HEK293 (cell line): Measurements from ENCODE around the gene FES.

ENCODE experiments used
- GLI4 ChIP-seq: fragments of 450-650 bp; formaldehyde crosslinking; IDR thresholded peaks from 2 replicates; pipeline ENCODE4 v1.5.1; 2016; ENCODE audit warnings: missing biosample characterization, missing genetic modification characterization
- MEIS1 ChIP-seq: sonication (generic); formaldehyde crosslinking; IDR thresholded peaks from 2 replicates; pipeline ENCODE4 v1.8.1; 2022; ENCODE audit warnings: missing genetic modification reagents, mild to moderate bottlenecking, borderline replicate concordance
- REPIN1 ChIP-seq: fragments of 450-650 bp; formaldehyde crosslinking; IDR thresholded peaks from 2 replicates; pipeline ENCODE4 v1.5.1; 2017; ENCODE audit warnings: missing biosample characterization, missing genetic modification characterization, low read depth
- ZBTB21 ChIP-seq: fragments of 450-650 bp; formaldehyde crosslinking; IDR thresholded peaks from 2 replicates; pipeline ENCODE4 v1.5.1; 2017; ENCODE audit warnings: missing biosample characterization, missing genetic modification characterization
- ZBTB48 ChIP-seq: fragments of 450-650 bp; formaldehyde crosslinking; IDR thresholded peaks from 2 replicates; pipeline ENCODE4 v1.5.1; 2016; ENCODE audit warnings: missing biosample characterization, missing genetic modification characterization
- ZBTB7A ChIP-seq: fragments of 450-650 bp; formaldehyde crosslinking; IDR thresholded peaks from 2 replicates; pipeline ENCODE4 v1.5.1; 2016; ENCODE audit warnings: low read depth, missing biosample characterization, missing genetic modification characterization
- ZFHX2 ChIP-seq: fragments of 450-650 bp; formaldehyde crosslinking; conservative IDR thresholded peaks from 2 replicates; pipeline ENCODE4 v1.5.1; 2016; ENCODE audit warnings: missing biosample characterization, missing genetic modification characterization
- ZFP37 ChIP-seq: fragments of 450-650 bp; formaldehyde crosslinking; IDR thresholded peaks from 2 replicates; pipeline ENCODE4 v1.5.1; 2016; ENCODE audit warnings: missing biosample characterization, missing genetic modification characterization
- ZFP41 ChIP-seq: fragments of 450-650 bp; formaldehyde crosslinking; IDR thresholded peaks from 2 replicates; pipeline ENCODE4 v1.5.1; 2016; ENCODE audit warnings: missing biosample characterization, missing genetic modification characterization, borderline replicate concordance
- ZNF138 ChIP-seq: fragments of 450-650 bp; formaldehyde crosslinking; IDR thresholded peaks from 2 replicates; pipeline ENCODE4 v1.5.1; 2016; ENCODE audit warnings: missing biosample characterization, missing genetic modification characterization, borderline replicate concordance
- ZNF140 ChIP-seq: fragments of 450-650 bp; formaldehyde crosslinking; IDR thresholded peaks from 2 replicates; pipeline ENCODE4 v1.5.1; 2016; ENCODE audit warnings: missing biosample characterization, missing genetic modification characterization
- ZNF155 ChIP-seq: fragments of 450-650 bp; formaldehyde crosslinking; IDR thresholded peaks from 2 replicates; pipeline ENCODE4 v1.5.1; 2016; ENCODE audit warnings: missing biosample characterization, missing genetic modification characterization
- ZNF16 ChIP-seq: fragments of 450-650 bp; formaldehyde crosslinking; IDR thresholded peaks from 2 replicates; pipeline ENCODE4 v1.5.1; 2016; ENCODE audit warnings: low read depth, missing biosample characterization, missing genetic modification characterization
- ZNF174 ChIP-seq: fragments of 450-650 bp; formaldehyde crosslinking; IDR thresholded peaks from 2 replicates; pipeline ENCODE4 v1.5.0; 2017; ENCODE audit warnings: missing biosample characterization, mild to moderate bottlenecking, missing genetic modification characterization
- ZNF335 ChIP-seq: fragments of 450-650 bp; formaldehyde crosslinking; conservative IDR thresholded peaks from 2 replicates; pipeline ENCODE4 v1.5.1; 2016; ENCODE audit warnings: missing biosample characterization, missing genetic modification characterization
- ZNF426 ChIP-seq: fragments of 450-650 bp; formaldehyde crosslinking; IDR thresholded peaks from 2 replicates; pipeline ENCODE4 v1.5.1; 2017; ENCODE audit warnings: missing biosample characterization, missing genetic modification characterization, mild to moderate bottlenecking, inconsistent platforms, moderate library complexity
- ZNF48 ChIP-seq: fragments of 450-650 bp; formaldehyde crosslinking; IDR thresholded peaks from 2 replicates; pipeline ENCODE4 v1.5.1; 2016; ENCODE audit warnings: missing biosample characterization, missing genetic modification characterization
- ZNF548 ChIP-seq: fragments of 450-650 bp; formaldehyde crosslinking; IDR thresholded peaks from 2 replicates; pipeline ENCODE4 v1.5.1; 2016; ENCODE audit warnings: missing biosample characterization, missing genetic modification characterization
- ZNF561 ChIP-seq: fragments of 450-650 bp; IDR thresholded peaks from 2 replicates; pipeline ENCODE4 v1.5.1; 2018; ENCODE audit warnings: missing biosample characterization, missing genetic modification characterization, borderline replicate concordance
- ZNF610 ChIP-seq: fragments of 450-650 bp; formaldehyde crosslinking; IDR thresholded peaks from 2 replicates; pipeline ENCODE4 v1.5.1; 2016; ENCODE audit warnings: missing biosample characterization, missing genetic modification characterization, borderline replicate concordance
- ZNF623 ChIP-seq: fragments of 450-650 bp; formaldehyde crosslinking; IDR thresholded peaks from 2 replicates; pipeline ENCODE4 v1.5.1; 2016; ENCODE audit warnings: missing biosample characterization, missing genetic modification characterization
- ZNF624 ChIP-seq: fragments of 450-650 bp; formaldehyde crosslinking; IDR thresholded peaks from 2 replicates; pipeline ENCODE4 v1.5.1; 2017; ENCODE audit warnings: missing biosample characterization, missing genetic modification characterization
- ZNF76 ChIP-seq: fragments of 450-650 bp; formaldehyde crosslinking; IDR thresholded peaks from 2 replicates; pipeline ENCODE4; 2016; ENCODE audit warnings: low read depth, missing biosample characterization, missing genetic modification characterization, borderline replicate concordance
- ZNF843 ChIP-seq: fragments of 450-650 bp; formaldehyde crosslinking; IDR thresholded peaks from 2 replicates; pipeline ENCODE4 v1.5.1; 2016; ENCODE audit warnings: missing biosample characterization, missing genetic modification characterization
- ZSCAN16 ChIP-seq: fragments of 450-650 bp; formaldehyde crosslinking; IDR thresholded peaks from 2 replicates; pipeline ENCODE4 v1.5.1; 2016; ENCODE audit warnings: missing biosample characterization, missing genetic modification characterization
- TF ChIP-seq, protein P1 (sequence below): fragments of 450-650 bp; formaldehyde crosslinking; IDR thresholded peaks from 2 replicates; pipeline ENCODE4 v1.5.1; 2017; ENCODE audit warnings: missing biosample characterization, missing genetic modification characterization
- TF ChIP-seq, protein P2 (sequence below): fragments of 450-650 bp; formaldehyde crosslinking; optimal IDR thresholded peaks from 2 replicates; pipeline ENCODE3; 2016; ENCODE audit warnings: missing biosample characterization, mild to moderate bottlenecking, missing genetic modification characterization
- TF ChIP-seq, protein P3 (sequence below): fragments of 450-650 bp; formaldehyde crosslinking; IDR thresholded peaks from 2 replicates; pipeline ENCODE4 v1.5.1; 2016; ENCODE audit warnings: missing biosample characterization, missing genetic modification characterization, low read depth
- TF ChIP-seq, protein P4 (sequence below): fragments of 450-650 bp; IDR thresholded peaks from 2 replicates; pipeline ENCODE4 v1.5.1; 2018; ENCODE audit warnings: missing biosample characterization, missing genetic modification characterization
- TF ChIP-seq, protein P5 (sequence below): fragments of 450-650 bp; formaldehyde crosslinking; IDR thresholded peaks from 2 replicates; pipeline ENCODE4 v1.5.1; 2016; ENCODE audit warnings: missing biosample characterization, missing genetic modification characterization, borderline replicate concordance
- TF ChIP-seq, protein P6 (sequence below): fragments of 450-650 bp; formaldehyde crosslinking; IDR thresholded peaks from 2 replicates; pipeline ENCODE4 v1.5.1; 2016; ENCODE audit warnings: missing biosample characterization, missing genetic modification characterization

FES gene

DNA sequence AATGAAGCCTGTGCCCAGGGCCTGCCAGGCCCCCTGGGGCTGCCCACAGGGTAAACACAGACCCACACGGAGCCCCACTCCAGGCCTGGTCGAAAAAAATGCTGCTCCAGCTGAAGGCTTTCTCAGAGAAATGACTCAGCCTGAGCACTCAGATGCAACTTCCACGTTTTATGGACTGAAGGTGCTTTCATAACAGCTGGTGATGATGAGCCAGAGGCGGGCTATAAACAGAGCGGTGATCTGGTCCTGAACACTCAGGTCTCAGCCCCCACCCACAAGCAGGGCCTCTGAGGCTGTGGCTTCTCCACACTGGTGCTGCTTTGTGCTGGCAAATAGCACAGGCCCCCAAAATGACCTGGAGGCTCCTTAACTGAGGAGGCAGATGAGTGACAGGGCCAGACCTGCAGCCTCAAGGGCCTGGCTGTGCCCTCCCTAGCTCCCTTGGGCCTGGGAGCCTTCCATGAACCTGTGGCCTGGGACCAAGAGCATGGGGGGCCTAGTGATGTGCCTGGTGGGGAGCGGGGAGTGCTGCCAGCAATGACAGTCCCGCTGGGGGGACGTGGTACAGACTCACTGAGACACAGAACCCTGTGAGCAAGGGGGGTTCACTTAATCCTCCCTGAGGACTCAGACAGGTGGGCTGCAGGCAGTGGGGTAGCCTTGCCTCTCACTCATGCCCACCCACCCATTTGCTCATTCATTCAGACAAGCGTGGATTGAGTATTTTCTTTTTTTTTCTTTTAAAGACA lies 38.9 kb upstream of the FES start (continued):
- TF ChIP-seq ZNF426 (no peak), ZBTB21 (tag by site-specific recombination) (peak; percentile 34; the same call in 1 of the 2 replicates), ZNF843 (tag by site-specific recombination) (no peak), ZNF16 (tag by site-specific recombination) (no peak), ZNF561 (tag by site-specific recombination) (no peak), ZFHX2 (tag by site-specific recombination) (0 out of 2 replicates have a peak, but pooled peaks have one; percentile 37), MEIS1 (CRISPR knock-in tag) (no peak), ZFP37 (no peak), ZNF624 (tag by site-specific recombination) (no peak), ZFP41 (tag by site-specific recombination) (no peak), ZNF48 (no peak), ZNF623 (tag by site-specific recombination) (no peak), ZNF335 (tag by site-specific recombination) (peak; percentile 91), ZBTB7A (tag by site-specific recombination) (no peak), REPIN1 (no peak), ZNF174 (tag by site-specific recombination) (no peak), ZSCAN16 (tag by site-specific recombination) (peak; percentile 86; the same call in 1 of the 2 replicates), ZNF140 (tag by site-specific recombination) (no peak), GLI4 (tag by site-specific recombination) (no peak), ZBTB48 (tag by site-specific recombination) (no peak), ZNF155 (tag by site-specific recombination) (no peak), ZNF76 (tag by site-specific recombination) (no peak), ZNF548 (tag by site-specific recombination) (no peak), ZNF138 (tag by site-specific recombination) (no peak), ZNF610 (tag by site-specific recombination) (no peak)
- TF ChIP-seq, protein P1, sequence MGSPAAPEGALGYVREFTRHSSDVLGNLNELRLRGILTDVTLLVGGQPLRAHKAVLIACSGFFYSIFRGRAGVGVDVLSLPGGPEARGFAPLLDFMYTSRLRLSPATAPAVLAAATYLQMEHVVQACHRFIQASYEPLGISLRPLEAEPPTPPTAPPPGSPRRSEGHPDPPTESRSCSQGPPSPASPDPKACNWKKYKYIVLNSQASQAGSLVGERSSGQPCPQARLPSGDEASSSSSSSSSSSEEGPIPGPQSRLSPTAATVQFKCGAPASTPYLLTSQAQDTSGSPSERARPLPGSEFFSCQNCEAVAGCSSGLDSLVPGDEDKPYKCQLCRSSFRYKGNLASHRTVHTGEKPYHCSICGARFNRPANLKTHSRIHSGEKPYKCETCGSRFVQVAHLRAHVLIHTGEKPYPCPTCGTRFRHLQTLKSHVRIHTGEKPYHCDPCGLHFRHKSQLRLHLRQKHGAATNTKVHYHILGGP = no peak
- TF ChIP-seq, protein P2, sequence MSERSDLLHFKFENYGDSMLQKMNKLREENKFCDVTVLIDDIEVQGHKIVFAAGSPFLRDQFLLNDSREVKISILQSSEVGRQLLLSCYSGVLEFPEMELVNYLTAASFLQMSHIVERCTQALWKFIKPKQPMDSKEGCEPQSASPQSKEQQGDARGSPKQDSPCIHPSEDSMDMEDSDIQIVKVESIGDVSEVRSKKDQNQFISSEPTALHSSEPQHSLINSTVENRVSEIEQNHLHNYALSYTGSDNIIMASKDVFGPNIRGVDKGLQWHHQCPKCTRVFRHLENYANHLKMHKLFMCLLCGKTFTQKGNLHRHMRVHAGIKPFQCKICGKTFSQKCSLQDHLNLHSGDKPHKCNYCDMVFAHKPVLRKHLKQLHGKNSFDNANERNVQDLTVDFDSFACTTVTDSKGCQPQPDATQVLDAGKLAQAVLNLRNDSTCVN (tag by site-specific recombination) = no peak
- TF ChIP-seq, protein P3, sequence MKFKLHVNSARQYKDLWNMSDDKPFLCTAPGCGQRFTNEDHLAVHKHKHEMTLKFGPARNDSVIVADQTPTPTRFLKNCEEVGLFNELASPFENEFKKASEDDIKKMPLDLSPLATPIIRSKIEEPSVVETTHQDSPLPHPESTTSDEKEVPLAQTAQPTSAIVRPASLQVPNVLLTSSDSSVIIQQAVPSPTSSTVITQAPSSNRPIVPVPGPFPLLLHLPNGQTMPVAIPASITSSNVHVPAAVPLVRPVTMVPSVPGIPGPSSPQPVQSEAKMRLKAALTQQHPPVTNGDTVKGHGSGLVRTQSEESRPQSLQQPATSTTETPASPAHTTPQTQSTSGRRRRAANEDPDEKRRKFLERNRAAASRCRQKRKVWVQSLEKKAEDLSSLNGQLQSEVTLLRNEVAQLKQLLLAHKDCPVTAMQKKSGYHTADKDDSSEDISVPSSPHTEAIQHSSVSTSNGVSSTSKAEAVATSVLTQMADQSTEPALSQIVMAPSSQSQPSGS (tag by site-specific recombination) = no peak
- TF ChIP-seq, protein P4, sequence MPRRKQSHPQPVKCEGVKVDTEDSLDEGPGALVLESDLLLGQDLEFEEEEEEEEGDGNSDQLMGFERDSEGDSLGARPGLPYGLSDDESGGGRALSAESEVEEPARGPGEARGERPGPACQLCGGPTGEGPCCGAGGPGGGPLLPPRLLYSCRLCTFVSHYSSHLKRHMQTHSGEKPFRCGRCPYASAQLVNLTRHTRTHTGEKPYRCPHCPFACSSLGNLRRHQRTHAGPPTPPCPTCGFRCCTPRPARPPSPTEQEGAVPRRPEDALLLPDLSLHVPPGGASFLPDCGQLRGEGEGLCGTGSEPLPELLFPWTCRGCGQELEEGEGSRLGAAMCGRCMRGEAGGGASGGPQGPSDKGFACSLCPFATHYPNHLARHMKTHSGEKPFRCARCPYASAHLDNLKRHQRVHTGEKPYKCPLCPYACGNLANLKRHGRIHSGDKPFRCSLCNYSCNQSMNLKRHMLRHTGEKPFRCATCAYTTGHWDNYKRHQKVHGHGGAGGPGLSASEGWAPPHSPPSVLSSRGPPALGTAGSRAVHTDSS (tag by site-specific recombination) = no peak
- TF ChIP-seq, protein P5, sequence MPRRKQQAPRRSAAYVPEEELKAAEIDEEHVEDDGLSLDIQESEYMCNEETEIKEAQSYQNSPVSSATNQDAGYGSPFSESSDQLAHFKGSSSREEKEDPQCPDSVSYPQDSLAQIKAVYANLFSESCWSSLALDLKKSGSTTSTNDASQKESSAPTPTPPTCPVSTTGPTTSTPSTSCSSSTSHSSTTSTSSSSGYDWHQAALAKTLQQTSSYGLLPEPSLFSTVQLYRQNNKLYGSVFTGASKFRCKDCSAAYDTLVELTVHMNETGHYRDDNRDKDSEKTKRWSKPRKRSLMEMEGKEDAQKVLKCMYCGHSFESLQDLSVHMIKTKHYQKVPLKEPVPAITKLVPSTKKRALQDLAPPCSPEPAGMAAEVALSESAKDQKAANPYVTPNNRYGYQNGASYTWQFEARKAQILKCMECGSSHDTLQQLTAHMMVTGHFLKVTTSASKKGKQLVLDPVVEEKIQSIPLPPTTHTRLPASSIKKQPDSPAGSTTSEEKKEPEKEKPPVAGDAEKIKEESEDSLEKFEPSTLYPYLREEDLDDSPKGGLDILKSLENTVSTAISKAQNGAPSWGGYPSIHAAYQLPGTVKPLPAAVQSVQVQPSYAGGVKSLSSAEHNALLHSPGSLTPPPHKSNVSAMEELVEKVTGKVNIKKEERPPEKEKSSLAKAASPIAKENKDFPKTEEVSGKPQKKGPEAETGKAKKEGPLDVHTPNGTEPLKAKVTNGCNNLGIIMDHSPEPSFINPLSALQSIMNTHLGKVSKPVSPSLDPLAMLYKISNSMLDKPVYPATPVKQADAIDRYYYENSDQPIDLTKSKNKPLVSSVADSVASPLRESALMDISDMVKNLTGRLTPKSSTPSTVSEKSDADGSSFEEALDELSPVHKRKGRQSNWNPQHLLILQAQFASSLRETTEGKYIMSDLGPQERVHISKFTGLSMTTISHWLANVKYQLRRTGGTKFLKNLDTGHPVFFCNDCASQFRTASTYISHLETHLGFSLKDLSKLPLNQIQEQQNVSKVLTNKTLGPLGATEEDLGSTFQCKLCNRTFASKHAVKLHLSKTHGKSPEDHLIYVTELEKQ (tag by site-specific recombination) = no peak; the same call in 1 of the 2 replicates
- TF ChIP-seq, protein P6, sequence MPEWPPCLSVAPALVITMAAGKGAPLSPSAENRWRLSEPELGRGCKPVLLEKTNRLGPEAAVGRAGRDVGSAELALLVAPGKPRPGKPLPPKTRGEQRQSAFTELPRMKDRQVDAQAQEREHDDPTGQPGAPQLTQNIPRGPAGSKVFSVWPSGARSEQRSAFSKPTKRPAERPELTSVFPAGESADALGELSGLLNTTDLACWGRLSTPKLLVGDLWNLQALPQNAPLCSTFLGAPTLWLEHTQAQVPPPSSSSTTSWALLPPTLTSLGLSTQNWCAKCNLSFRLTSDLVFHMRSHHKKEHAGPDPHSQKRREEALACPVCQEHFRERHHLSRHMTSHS = no peak
